Measurements from ENCODE around the gene NTM.
"Not testable (repeated sequence)": the region's sequence is repeated elsewhere in the genome, so short reads cannot be mapped to it uniquely, and the experiment has no call there.

- not testable (repeated sequence) for TF ChIP-seq CTCF, POLR2A (IDR thresholded peaks at IDR 0.05)
Observed at GRCh38 chr11:132319419-132319818, 949.0 kb downstream of the NTM start.
